DMS79 treated with DMSO at 0.1 percent for 48 hours (cell line): ENCODE results near the gene NPAS1.

Source experiments
- DNase-seq: peaks from one replicate; lab custom pipeline; 2025; lab: John Stamatoyannopoulos, UW

The NPAS1 gene

GRCh38 chr19:47020992-47021496 is 1.4 kb downstream of the NPAS1 start:
- DNase-seq, result no peak

- no peak for DNase-seq
These were observed 2.0 kb downstream of the NPAS1 start for GRCh38 chr19:47021536-47022139.

- DNase-seq, result no peak
These were observed 2.5 kb downstream of the NPAS1 start for GRCh38 chr19:47022140-47022536.

GRCh38 chr19:47022541-47023447 is 3.2 kb downstream of the NPAS1 start:
- no peak for DNase-seq

GRCh38 chr19:47023448-47023794 is 3.8 kb downstream of the NPAS1 start:
- no peak for DNase-seq

- no peak for DNase-seq
These were observed 4.9 kb downstream of the NPAS1 start for GRCh38 chr19:47024502-47024901.

- no peak for DNase-seq
These were observed 6.5 kb downstream of the NPAS1 start for GRCh38 chr19:47026156-47026555.

- DNase-seq, result no peak
These were observed 7.3 kb downstream of the NPAS1 start for GRCh38 chr19:47026889-47027288.

GRCh38 chr19:47027586-47028088 is 8.0 kb downstream of the NPAS1 start:
- no peak for DNase-seq

DNA sequence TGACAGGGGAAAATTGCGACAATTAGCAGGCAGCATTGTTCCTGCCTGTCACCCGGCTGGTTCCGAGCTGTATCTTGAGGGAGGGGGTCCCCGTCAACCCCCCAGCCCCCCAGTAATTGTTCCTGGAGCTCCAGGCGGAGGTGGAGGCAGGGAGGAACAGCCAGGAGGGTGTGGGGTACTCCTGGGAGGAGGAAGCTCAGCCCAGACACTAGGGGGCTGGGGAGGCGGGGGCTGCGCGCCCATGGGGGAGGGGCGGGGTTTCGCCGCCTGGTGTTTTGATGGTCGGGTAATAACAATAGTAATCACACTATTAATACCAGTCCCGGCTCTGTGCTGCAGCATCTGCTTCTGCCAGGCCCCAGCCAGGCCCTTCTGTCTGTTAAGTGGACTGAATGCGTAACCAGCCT is 8.6 kb downstream of the NPAS1 start:
- no peak for DNase-seq

DNA sequence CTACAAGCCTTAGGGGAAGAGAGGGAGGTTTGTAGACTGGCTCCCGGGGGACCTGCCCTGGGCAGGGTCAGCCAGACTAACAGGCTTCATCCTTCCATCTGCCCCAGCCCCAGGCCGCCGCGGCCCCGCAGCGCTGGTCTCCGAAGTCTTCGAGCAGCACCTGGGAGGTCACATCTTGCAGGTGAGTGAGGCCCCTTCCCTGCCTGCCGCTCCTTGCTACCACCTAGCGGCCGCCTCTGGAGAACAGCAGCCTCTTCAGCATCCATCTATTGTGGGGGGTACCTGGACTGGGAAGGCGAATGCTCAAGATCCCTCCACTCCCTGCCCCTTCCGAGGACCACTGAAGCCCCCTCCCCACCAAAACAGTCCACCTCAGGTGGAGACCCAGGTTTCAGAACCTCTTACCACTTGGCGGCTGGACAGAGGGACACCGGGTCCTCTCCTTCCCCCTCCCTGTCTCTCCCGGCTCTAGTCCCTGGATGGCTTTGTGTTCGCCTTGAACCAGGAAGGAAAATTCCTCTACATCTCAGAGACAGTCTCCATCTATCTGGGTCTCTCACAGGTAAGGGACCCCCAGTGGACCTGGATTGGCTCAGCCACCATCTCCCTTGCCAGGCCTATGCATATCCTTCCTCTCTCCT is 12.7 kb downstream of the NPAS1 start:
- peak; percentile 63 for DNase-seq

- DNase-seq, result peak; percentile 90
These were observed 15.8 kb downstream of the NPAS1 start for GRCh38 chr19:47035127-47036096.

DNA sequence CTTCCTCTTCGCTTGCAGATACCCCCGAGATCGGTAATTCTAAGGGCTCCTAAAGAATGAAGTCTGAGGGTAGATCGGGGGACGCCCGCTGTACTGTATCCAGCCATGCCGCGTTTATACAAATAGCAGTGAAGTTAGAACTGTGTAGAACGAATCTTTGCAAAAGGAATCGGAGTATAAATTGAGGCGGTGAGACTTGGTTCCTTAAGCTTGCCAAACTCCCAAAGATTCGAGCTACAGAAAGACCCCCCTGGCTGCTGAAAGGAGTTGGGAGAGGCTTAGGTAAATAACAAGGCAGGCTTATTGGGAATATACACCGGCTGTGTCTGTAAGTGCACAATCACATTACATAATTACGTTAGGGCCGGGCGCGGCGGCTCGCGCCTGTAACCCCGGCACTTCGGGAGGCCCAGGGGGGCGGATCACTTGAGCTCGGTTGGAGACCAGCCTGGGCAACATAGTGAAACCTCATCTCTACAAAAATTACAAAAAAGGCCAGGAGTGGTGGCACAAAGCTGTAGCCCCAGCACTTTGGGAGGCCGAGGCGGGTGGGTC is 16.5 kb downstream of the NPAS1 start:
- peak; percentile 74 for DNase-seq

GRCh38 chr19:47037766-47038165 is 18.1 kb downstream of the NPAS1 start:
- DNase-seq, result no peak

- DNase-seq, result no peak
These were observed 19.7 kb downstream of the NPAS1 start for GRCh38 chr19:47039239-47039874.

- no peak for DNase-seq
These were observed 21.2 kb downstream of the NPAS1 start for GRCh38 chr19:47040869-47041268.

- no peak for DNase-seq
These were observed 25.6 kb downstream of the NPAS1 start for GRCh38 chr19:47044946-47045866.

- no peak for DNase-seq
These were observed 26.3 kb downstream of the NPAS1 start for GRCh38 chr19:47045867-47046470.

- DNase-seq, result no peak
These were observed 27.7 kb downstream of the NPAS1 start for GRCh38 chr19:47047272-47047762.
